Tibial nerve (tissue), 4 donors: ENCODE results near the gene RARS2.

ENCODE experiments used
- CTCF ChIP-seq, 5 experiments: fragments of 200-600 bp in 3 of 5; fragments of 450-650 bp in 2 of 5; sonication (generic) in 3 of 5; IDR thresholded peaks; one replicate each; pipeline ENCODE4 v1.5.1; 2016 to 2019; ENCODE audit warnings: antibody characterized with exemption in 5 of 5, mild to moderate bottlenecking in 3 of 5, moderate library complexity in 2 of 5
- EP300 ChIP-seq, 2 donors: sonication (generic); formaldehyde crosslinking; IDR thresholded peaks; one replicate each; pipeline ENCODE4 v1.6.1; 2017; ENCODE audit warnings: antibody characterized with exemption in 2 of 2, mild to moderate bottlenecking in 1 of 2

DNA sequence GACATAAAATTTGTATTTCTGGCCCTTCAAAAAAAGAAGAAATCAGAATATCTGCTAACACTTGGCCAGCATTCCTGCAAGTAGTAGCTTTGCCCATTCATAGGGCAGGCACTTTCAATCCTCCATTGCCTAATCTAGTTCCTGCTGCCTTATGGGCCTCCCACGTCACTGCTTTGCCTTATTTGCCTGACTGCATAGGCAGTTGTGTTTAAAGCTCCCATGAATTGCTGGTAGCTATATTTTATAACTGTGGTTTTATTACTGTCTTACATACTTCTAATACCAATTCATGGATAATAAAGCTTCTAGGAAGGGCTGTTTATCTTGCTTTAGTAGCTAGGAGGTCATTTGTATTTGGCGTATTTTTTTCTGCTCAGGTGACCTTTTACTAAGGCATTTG lies 124.7 kb downstream of the RARS2 start:
- TF ChIP-seq CTCF (IDR thresholded peaks at IDR 0.05) (no peak), EP300 (IDR thresholded peaks at IDR 0.05) (no peak)
